NCI-H1092 treated with DMSO at 0.1 percent for 48 hours (cell line): ENCODE measurements around the gene SLFN11.
"Not testable (repeated sequence)": the region's sequence is repeated elsewhere in the genome, so short reads cannot be mapped to it uniquely, and the experiment has no call there.

Experiments
- DNase-seq: peaks from one replicate; lab custom pipeline; 2025; lab: John Stamatoyannopoulos, UW

Gene SLFN11

DNA sequence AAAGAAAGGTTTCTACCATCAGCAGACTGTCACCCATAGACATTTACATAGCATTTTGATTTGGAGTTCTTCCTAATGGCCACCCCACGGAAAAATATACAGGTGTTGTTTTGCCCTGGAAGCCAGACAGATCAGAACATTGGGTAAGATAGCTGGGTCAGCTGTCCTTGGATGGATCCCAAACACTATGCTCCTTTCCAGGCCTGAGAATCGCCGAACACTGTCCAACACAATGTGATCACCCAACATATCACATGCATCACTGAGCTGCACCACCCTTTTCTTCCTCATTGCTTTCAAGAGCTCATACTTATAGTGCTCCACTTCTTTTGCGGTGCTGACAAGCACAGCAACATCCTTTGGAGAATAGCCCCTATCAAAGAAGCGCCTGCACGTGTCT is 21.1 kb downstream of the SLFN11 start:
- DNase-seq, result no peak

DNA sequence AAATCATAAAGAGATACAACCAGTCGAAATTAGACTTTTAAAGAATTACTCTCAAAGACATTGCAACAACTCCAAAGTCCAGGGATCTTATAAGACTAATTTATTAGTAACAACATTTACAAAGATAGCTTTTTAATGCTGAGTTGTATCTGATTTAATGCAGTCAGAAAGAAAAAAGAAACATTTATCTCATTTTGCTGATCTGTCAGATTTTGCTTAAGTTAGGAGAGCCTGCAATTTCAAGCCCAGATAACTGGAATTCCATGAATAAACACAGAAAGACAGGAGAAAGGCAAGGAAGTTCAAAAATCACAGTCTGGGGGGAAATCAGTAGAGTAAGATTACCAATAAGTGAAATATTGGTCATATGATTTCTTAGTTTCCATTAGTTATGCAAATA is 22.9 kb downstream of the SLFN11 start:
- DNase-seq, result no peak

DNA sequence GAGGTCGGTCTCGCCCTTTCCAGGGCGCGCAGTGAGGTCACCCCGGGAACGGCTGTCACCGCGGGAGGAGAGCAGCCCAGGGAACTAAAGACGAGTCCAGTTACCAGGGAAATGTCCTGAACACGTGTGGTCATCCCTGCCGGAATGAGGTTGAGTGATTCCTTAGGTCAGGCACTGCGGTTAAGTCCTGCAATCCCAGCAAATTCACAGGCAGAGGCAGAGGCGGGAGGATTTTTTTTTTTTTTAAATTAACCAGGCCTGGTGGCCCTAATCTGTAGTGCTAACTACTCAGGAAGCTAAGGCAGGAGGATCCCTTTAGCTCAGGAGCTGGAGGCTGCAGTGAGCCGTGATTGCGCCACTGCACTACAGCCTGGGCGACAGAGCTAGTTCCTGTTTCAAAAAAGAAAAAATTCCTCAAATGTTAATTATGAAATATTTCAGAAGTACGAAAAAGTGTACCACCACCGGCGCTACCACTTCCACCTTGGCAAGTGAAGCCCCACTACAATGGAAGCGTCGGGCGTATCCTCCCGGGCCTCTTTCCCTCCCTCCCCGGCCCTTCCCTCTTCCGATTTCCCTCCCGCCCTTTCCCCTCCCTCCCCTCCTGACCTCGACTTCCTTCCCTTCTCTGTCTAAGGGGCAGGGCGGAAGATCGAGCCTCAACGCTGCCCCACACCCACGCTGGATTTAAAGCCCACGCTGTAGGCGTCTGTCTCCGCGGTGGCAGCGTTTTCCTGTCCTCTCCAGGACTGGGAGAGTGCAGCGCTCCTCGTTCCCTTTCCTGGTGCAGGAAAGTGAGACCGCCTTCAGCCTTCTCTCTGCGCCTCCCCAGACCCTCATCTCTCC is 27.3 kb downstream of the SLFN11 start:
- no peak for DNase-seq

DNA sequence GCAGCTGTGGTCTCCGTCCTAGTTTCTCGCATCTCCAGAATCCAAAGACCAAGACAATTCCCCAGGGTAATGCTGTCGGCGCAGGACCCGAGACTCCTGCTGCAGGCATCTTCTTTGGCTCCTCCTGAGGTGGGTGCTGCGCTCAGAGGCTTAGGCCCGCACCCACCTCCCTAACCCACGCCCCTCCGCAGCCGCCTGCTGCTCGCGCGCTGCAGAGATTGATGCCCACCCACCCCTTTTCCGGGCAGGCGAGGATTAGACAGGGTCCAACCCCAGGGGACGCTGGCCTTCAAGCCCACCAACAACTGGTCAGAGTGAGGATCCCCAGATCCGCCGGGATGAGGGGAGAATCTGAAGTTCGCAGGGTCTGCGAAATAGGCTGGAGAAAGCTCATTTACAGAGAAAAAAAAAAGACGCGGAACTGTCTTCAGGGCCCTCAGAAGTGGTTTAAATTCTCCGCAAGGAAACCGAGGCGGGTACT is 27.9 kb downstream of the SLFN11 start:
- no peak for DNase-seq

DNA sequence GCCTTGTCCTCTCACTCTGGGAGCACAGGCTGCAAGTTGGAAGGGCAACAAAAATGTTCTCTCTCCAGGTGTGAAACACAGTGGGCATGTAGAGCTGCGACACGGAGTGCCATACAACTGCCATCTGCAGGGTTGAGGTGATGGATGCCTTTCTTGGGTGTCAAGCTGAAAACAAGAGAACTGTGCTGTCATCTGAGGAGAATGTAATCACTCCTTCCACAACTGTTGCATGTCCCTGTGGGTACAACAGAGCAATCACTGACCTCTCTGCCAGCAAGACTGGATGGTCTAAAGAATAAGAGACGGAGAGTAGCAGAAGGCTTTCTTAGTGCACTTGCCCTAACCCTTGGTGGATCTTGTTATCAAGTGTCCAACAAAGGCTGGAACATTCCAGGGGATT is 29.2 kb downstream of the SLFN11 start:
- DNase-seq, result no peak

DNA sequence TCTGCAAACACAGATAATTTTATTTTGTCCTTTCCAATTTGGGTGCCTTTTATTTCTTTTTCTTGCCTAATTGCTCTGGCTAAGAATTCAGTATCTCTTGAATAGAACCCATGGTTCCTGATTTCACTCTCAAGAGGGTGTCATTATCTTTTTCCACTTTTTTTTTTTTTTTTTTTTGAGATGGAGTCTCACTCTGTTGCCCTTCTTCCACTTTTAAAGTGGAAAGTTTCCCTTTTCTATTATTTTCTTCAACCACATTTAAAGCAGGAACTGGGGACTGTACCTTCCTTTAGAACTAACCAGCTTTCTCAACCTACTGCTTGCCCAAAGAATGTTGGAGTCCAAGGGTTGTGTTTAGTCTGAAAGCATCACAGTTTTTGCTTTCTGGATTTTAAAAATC is 31.1 kb downstream of the SLFN11 start:
- DNase-seq, result no peak

DNA sequence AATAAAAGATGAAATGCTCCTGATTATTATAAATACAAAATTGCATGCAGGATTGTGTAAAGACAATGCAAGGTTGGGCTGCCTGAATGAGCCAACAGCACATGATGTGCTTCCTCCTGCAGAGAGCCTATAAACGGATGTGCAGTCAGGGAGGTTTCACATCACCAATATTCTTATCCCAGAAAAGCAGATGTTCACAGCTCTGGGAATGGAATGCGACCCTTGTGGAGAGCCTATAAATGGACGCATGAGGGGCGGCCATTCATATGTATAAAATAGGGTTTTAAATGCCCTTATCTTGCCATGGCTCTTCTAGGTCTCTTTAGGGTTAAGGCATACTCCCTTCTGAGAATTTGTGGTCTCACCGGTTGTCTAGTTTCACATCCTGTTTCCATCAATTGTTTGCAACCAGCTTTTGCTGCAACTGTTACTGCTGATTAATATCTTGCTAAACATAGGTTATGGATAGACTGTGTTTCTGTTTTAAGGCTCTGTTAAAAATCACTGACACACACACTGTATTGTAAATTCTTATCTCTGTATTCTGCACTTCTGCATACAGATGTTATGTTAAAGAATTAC is 31.9 kb downstream of the SLFN11 start:
- no peak for DNase-seq

DNA sequence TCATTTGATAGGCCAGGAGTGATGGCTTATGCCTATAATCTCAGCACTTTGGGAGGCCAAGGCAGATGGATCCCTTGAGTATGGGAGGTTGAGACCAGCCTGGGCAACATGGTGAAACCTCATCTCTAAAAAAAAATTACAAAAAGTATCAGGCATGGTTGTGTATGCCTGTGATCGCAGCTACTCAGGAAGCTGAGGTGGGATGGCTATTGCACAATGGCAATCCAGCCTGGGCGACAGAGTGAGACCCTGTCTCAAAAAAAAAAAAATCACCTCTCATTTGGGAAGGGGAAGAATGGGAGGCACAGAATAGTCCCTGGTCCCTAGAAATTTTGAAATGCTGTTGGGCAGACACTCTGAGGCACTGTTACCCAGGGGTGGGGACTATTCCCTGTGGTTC is 35.2 kb downstream of the SLFN11 start:
- DNase-seq, result no peak

DNA sequence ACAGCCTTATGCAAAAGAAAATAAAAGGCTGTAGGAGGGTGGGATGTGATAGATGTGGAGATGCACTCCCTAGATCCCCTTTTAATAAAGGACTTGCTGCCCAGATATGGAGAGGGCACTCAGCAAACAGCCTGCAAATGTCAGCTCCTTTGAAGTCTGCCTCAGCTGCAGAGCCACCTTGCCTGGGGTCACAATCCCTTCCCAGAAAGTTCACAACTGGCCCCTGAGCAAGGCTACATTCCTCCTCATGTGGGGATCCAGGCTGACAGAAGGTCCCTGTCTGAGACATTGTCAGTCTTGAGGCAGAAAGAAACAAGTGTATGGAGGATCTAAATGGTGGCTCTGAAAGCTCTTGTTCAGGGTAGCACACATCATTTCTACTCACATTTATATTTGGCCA is 36.1 kb downstream of the SLFN11 start:
- no peak for DNase-seq

DNA sequence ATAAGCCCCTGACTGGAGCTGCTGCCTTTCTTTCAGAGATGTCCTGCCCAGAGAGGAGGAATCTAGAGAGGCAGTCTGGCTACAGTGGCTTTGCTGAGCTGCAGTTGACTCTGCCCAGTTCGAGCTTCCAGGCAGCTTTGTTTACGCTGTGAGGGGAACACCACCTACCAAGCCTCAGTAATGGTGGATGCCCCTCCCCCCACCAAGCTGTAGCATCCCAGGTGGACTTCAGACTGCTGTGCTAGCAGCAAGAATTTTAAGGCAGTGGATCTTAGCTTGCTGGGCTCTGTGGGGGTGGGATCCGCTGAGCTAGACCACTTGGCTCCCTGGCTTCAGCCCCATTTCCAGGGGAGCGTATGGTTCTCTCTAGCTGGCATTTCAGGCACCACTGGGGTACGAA is 39.8 kb downstream of the SLFN11 start:
- not testable (repeated sequence) for DNase-seq

DNA sequence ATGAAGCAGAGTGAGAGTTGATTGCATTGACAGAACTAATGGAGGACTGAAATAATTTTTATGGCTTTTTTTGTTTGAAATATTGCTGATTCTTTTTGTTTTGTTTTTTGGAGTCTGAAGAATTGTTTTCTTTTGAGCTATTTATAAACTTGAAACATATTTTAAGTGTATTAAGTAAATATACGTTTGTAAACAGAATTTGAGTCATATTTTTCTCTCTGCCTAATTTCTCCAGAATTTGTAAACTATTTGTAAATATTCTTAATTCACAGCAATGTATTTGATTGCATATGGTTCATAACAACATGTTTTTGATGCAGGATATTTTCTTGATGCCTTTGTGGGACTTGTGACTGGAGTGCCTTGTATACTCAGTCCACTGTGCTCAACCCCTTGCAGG is 50.7 kb downstream of the SLFN11 start:
- no peak for DNase-seq

DNA sequence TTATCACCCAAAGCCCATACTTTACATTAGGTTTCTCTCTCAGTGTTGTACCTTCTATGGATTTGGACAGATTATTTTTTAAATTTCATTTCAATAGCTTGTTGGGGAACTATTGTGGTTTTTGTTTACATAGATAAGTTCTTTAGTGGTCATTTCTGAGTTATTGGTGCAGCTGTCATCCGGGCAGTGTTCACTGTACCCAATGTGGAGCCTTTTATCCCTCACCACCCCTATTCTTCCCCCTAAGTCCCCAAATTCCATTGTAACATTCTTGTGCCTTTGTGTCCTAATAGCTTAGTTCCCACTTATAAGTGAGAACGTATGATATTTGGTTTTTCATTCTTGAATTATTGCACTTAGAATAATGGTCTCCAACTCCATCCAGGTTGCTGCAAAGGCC is 57.5 kb downstream of the SLFN11 start:
- DNase-seq, result no peak

DNA sequence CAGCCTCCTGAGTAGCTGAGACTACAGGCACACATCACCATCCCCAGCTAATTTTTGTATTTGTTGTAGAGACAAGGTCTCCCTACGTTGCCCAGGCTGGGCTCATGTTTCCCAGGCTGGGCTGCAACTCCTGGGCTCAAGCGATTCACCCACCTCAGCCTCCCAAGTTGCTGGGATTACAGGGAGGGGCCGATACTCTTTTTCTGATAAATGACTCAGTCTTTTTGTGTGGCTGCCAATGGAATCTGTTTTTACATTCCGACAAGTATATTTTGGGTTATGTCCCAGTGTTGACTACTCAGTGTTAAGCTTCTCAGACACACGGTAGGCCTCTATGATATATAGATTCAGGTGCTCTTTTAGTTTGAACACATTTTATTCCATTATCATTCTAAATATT is 58.1 kb downstream of the SLFN11 start:
- no peak for DNase-seq

DNA sequence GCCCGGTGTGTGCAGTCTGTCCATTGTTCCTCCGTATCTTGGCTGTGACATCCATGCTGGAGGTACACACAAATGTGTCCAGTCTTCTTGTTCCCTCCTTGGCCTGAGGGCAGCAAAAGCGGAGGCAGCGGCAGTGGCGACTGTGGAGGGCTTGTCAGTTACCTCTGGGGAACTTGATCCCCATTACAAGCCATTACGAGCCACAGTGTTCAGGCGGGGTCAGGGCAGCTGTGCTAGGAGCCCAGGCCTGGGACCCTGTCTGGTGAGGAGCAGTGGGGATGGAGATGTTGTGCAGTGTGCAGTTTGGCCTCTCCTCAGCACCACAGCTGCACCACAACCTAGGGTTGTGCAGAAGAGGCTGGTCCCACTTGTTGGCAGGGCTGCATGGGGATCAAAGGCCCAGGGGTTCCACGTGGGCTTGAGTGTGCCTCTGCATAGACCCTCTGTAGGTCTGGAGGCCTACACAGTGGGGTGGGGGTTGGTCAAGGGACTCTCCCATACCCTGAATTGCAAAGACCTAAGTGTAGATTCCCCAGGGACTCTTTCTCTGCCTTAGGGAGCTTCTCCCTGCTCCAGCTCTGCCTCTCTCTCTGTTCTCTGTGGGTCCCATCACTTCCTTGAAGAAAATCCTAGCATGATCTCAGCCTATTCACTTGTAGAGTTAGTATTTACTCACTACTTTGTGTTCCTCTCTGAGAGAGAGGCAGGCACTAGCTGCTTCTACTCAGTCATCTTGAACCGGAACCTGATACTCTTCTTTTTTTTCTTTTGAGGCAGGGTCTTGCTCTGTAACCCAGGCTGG is 58.8 kb downstream of the SLFN11 start:
- DNase-seq, result no peak

DNA sequence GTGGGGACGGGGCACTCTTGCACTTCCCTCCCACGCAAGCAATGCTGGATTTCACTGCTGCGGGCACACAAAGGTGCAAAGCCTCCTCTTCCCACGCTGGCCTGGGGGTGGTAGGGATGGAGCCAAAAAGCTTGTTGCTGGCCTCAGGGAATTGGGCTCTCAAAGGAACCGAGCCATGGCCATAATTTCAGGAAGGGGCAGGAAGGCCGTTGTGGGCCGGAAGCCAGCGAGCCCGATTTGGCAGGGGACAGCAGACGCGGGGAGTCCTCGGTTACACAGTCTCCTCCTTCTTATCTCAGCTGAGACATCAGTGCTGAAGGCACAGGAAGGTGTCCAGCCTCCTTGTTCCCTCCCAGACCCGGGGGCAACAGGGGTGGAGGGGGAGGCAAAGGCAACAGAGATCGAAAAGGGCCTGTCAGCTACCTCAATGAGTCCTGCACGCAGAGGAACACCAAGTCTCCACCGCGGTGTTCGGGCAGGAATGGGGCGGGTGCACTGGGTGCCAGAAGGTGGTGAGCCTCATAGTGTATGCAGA is 59.5 kb downstream of the SLFN11 start:
- DNase-seq, result no peak

DNA sequence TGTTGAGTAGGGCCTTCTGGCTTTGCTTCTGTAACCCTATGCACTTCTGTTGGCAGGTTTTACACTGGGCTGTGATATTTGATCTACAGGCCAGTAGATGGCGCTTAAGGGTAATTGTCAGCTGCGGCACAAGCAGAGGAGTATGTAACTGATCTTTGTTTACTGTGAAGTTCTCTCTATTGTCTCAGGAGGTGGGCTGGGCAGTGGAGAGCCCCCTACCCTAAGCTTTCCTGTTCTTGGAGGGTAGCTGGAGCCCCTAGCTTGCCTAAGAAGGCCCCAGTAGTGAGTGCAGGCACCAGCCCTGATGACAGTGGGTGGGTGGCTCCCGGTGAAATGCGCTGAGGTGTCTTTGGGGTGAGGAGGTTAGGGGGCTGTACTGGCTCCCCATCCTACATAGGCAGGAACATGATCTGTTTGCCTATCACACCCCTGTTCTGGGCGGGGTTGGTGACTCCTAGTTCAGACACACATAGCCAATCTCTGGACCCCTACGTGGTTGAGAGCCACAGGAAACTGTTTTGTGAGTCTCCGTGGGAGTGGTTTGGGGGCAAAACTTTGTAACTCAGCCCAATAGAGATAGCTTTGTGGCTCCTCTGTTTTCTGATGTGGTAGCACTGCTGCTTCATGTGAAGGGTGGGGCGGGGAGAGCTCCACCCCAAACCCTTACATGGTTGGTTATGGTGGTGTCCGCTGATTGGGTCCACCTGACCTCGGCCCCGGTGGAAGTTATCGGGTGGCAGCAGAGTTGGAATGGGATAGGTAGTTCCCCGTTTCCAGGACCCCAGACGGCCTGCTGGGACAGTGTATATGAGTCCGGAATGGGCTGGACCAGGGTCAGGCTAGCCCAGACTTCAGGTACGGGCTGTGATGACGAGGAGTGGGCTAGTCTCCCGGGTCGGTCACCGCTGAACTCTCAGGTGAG is 60.4 kb downstream of the SLFN11 start:
- peak; percentile 40 for DNase-seq

DNA sequence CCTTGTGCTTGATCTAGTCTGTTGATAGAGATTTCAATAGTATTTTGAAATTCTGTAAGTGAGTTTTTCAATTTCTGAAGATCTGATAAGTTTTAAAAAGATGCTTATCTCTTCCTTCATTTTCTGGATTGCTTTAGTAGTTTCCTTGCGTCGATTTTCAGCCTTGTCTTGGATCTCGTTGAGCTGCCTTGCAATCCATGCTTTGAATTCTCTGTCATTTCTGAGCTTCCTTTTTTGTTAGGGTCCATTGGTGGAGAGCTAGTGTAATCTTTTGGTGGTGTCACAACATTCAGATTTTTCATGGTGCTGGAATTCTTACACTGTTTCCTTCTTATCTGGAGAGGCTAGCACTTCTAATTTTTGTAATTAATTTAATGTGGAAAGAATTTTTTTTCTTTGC is 61.1 kb downstream of the SLFN11 start:
- no peak for DNase-seq

DNA sequence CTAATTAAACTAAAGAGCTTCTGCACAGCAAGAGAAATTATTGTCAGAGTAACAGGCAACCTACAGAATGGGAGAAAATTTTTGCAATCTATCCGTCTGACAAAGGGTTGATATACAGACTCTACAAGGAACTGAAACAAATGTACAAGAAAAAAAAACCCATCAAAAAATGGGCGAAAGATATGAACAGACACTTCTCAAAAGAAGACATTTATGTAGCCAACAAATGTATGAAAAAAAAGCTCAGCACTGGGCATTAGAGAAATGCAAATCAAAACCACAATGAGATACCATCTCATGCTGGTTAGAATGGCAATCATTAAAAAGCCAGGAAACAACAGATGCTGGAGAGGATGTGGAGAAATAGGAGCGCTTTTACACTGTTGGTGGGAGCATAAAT is 64.1 kb downstream of the SLFN11 start:
- not testable (repeated sequence) for DNase-seq
